HCT116 (cell line): ENCODE measurements around the gene BCR.

ENCODE experiments used
- CEBPB ChIP-seq: IDR thresholded peaks from 2 replicates; pipeline ENCODE4 v1.6.1; 2012; ENCODE audit warnings: low read depth
- CTCF ChIP-seq, 3 experiments: fragments of 200-600 bp in 1 of 3; sonication (generic) in 1 of 3; IDR thresholded peaks in 2 of 3; conservative IDR thresholded peaks in 1 of 3; 2 replicates each; pipeline ENCODE4 v1.5.1; 2012 to 2017; ENCODE audit warnings: low read depth in 2 of 3, low read length in 2 of 3, antibody characterized with exemption in 1 of 3, borderline replicate concordance in 1 of 3, control low read depth in 1 of 3, mild to moderate bottlenecking in 1 of 3, mixed read lengths in 1 of 3, mixed run types in 1 of 3, moderate library complexity in 1 of 3; ENCODE audit not compliant: insufficient read depth in 1 of 3
- FOSL1 ChIP-seq: IDR thresholded peaks from 2 replicates; pipeline ENCODE4 v1.6.1; 2012; ENCODE audit warnings: low read depth
- POLR2A ChIP-seq: IDR thresholded peaks from 2 replicates; pipeline ENCODE4 v1.7.0; 2011; ENCODE audit warnings: borderline replicate concordance; ENCODE audit not compliant: insufficient read depth, insufficient read length; ENCODE audit errors: extremely low read depth
- POLR2AphosphoS5 ChIP-seq: IDR thresholded peaks from 2 replicates; pipeline ENCODE4 v1.6.1; 2011; ENCODE audit warnings: mild to moderate bottlenecking, low read depth, low read length, moderate library complexity
- RAD21 ChIP-seq: IDR thresholded peaks from 2 replicates; pipeline ENCODE4 v1.6.1; 2012; ENCODE audit warnings: low read depth, mild to moderate bottlenecking
- REST ChIP-seq: IDR thresholded peaks from 2 replicates; pipeline ENCODE4 v1.6.1; 2012; ENCODE audit warnings: low read depth
- SRF ChIP-seq: IDR thresholded peaks from 2 replicates; pipeline ENCODE4 v1.6.1; 2012; ENCODE audit warnings: low read depth
- TCF7L2 ChIP-seq: IDR thresholded peaks from 2 replicates; pipeline ENCODE4 v1.7.0; 2011; ENCODE audit warnings: borderline replicate concordance, inconsistent platforms; ENCODE audit not compliant: insufficient read depth, insufficient read length; ENCODE audit errors: extremely low read depth
- YY1 ChIP-seq: IDR thresholded peaks from 2 replicates; pipeline ENCODE4 v1.6.1; 2011; ENCODE audit warnings: low read length, low read depth, moderate library complexity, mild to moderate bottlenecking; ENCODE audit not compliant: insufficient replicate concordance; ENCODE audit errors: extremely low read depth
- ZFX ChIP-seq: fragments of 450-650 bp; IDR thresholded peaks from 2 replicates; pipeline ENCODE4 v1.6.1; 2017
- ZNF274 ChIP-seq: fragments of 200-500 bp; sonication (Bioruptor generic); IDR thresholded peaks from 2 replicates; pipeline ENCODE4 v1.6.1; 2014; ENCODE audit warnings: mild to moderate bottlenecking, low read depth, low read length, inconsistent platforms
- TF ChIP-seq, protein P1 (sequence below): IDR thresholded peaks from 2 replicates; pipeline ENCODE4 v1.6.1; 2011; ENCODE audit warnings: mild to moderate bottlenecking, low read length, moderate library complexity; ENCODE audit not compliant: insufficient replicate concordance; ENCODE audit errors: extremely low read depth
- TF ChIP-seq, protein P2 (sequence below): IDR thresholded peaks from 2 replicates; pipeline ENCODE4 v1.6.1; 2012

- TF ChIP-seq CTCF (IDR thresholded peaks at IDR 0.05 in 2 of 3, conservative IDR thresholded peaks at IDR 0.05 in 1 of 3; ENCODE audit: borderline replicate concordance in 1 of 3, insufficient read depth in 1 of 3, low read depth in 2 of 3, low read length in 2 of 3) (no peak), POLR2AphosphoS5 (no peak), ZFX (no peak), CEBPB (no peak), REST (no peak), RAD21 (no peak), TCF7L2 (no peak), POLR2A (no peak), YY1 (no peak), FOSL1 (no peak), ZNF274 (no peak), SRF (no peak)
- TF ChIP-seq, protein P1, sequence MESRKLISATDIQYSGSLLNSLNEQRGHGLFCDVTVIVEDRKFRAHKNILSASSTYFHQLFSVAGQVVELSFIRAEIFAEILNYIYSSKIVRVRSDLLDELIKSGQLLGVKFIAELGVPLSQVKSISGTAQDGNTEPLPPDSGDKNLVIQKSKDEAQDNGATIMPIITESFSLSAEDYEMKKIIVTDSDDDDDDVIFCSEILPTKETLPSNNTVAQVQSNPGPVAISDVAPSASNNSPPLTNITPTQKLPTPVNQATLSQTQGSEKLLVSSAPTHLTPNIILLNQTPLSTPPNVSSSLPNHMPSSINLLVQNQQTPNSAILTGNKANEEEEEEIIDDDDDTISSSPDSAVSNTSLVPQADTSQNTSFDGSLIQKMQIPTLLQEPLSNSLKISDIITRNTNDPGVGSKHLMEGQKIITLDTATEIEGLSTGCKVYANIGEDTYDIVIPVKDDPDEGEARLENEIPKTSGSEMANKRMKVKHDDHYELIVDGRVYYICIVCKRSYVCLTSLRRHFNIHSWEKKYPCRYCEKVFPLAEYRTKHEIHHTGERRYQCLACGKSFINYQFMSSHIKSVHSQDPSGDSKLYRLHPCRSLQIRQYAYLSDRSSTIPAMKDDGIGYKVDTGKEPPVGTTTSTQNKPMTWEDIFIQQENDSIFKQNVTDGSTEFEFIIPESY: no peak
- TF ChIP-seq, protein P2, sequence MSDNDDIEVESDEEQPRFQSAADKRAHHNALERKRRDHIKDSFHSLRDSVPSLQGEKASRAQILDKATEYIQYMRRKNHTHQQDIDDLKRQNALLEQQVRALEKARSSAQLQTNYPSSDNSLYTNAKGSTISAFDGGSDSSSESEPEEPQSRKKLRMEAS: no peak
Observed at GRCh38 chr22:23222033-23222792, 41.9 kb downstream of the BCR start.
